ENCODE data around the gene TLR9. TPM values are rescaled to one million over a fixed set of nuclear protein-coding genes. Genes with fewer than 3 reads are reported as not detected.

Gene TLR9
- total RNA-seq, 4 donors from 2014 or later, result 0.14 to 1.5 TPM; not detected in 2

DNA sequence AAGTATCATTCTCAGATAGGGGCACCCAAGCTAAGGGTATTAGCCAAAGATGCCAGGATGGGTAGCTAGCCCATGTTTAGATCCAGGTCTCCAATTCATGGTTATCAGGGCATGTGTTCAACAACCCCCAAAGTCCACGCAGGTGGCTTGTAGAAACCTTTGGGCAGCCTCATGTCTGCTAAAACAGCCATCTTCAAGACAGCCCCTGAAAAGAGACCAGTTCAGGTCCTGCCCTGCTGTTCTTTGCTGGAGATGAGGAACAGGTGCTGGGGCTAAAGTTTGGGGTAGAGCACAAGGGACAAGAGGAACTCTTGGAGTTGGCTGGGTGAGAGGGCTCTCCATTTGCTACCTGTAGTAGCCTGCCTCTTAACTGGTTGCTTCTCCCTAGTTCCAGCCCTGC is 24.7 kb upstream of the TLR9 start:
- no peaks in the 10 kb centered on the region for H3K36me3 ChIP-seq
- no peaks in the 10 kb centered on the region for H3K27me3 ChIP-seq
- H3K4me3 ChIP-seq, result no peak overlapping the region
- no peaks in the 10 kb centered on the region for H3K9me3 ChIP-seq
- no peak for DNase-seq
- H3K27ac ChIP-seq, result no peak overlapping the region
- intact Hi-C loops (cut with DNase I; ENCODE audit: low total_unique reads), result no loop called here
- H3K4me1 ChIP-seq, result no peaks in the 10 kb centered on the region
- TF ChIP-seq, protein P1, sequence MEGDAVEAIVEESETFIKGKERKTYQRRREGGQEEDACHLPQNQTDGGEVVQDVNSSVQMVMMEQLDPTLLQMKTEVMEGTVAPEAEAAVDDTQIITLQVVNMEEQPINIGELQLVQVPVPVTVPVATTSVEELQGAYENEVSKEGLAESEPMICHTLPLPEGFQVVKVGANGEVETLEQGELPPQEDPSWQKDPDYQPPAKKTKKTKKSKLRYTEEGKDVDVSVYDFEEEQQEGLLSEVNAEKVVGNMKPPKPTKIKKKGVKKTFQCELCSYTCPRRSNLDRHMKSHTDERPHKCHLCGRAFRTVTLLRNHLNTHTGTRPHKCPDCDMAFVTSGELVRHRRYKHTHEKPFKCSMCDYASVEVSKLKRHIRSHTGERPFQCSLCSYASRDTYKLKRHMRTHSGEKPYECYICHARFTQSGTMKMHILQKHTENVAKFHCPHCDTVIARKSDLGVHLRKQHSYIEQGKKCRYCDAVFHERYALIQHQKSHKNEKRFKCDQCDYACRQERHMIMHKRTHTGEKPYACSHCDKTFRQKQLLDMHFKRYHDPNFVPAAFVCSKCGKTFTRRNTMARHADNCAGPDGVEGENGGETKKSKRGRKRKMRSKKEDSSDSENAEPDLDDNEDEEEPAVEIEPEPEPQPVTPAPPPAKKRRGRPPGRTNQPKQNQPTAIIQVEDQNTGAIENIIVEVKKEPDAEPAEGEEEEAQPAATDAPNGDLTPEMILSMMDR (IDR thresholded peaks at IDR 0.05), result no peak
- TF ChIP-seq POLR2A (IDR thresholded peaks at IDR 0.05), result no peak

DNA sequence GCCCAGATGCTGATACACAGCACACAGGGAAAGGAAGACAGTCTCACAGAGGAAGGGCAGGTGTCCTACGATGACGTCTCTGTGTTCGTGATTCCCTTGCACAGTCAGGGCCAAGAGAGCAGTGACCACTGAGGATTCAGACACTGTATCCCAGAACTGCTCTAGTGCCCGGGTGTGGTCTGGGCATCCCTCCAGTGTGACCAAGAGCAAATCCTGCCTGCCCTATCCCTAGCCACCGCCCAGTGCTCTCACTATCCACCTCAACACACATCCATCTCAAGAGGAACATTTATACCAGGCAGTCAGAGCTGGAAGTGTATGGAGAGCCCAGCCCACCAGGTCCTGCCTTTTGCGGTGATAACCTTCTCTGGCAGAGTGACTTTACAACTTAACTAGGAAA is 24.2 kb upstream of the TLR9 start:
- Histone ChIP-seq H3K36me3 (no peaks in the 10 kb centered on the region), H3K4me3 (no peak overlapping the region), H3K27ac (no peak overlapping the region), H3K9me3 (no peaks in the 10 kb centered on the region), H3K27me3 (no peaks in the 10 kb centered on the region), H3K4me1 (no peaks in the 10 kb centered on the region)
- intact Hi-C loops (cut with DNase I; ENCODE audit: low total_unique reads), result no loop called here
- TF ChIP-seq, protein P1 (IDR thresholded peaks at IDR 0.05), result no peak
- TF ChIP-seq POLR2A (IDR thresholded peaks at IDR 0.05), result no peak
- DNase-seq, result no peak

DNA sequence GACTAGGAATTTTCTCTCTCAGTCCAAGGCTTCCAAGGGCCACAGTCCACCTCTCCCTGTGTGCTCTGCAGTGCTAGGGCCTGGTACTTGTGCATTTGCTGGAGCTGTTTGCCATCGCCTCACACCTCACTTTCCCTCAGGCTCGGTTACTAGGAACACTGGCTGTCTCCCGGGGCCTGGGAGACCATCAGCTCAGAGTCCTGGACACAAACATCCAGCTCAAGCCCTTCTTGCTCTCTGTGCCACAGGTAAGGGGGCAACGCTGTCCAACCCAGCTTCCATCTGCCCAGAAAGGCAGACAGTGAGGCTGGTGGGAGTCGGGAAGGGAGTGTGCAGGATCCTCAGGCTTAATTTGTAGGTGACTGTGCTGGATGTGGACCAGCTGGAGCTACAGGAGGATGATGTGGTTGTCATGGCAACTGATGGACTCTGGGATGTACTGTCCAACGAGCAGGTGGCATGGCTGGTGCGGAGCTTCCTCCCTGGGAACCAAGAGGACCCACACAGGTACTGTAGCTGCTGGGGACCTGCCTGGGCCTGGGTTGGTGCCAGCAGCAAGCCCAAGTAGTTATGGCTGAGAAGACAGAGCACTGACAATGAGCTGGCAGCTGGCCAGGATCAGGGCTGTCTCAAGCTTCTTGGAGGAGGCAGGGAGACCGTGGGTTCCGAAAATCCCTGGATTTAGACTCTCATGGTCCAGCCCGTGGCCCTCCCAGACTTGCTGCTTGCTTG is 23.5 kb upstream of the TLR9 start:
- TF ChIP-seq, protein P1 (IDR thresholded peaks at IDR 0.05), result no peak
- no peak for TF ChIP-seq POLR2A (IDR thresholded peaks at IDR 0.05)
- intact Hi-C loops (cut with DNase I; ENCODE audit: low total_unique reads), result no loop called here
- no peak overlapping the region for H3K4me3 ChIP-seq
- H3K9me3 ChIP-seq, result no peaks in the 10 kb centered on the region
- no peak overlapping the region for H3K27ac ChIP-seq
- no peaks in the 10 kb centered on the region for H3K4me1 ChIP-seq
- H3K36me3 ChIP-seq, result no peaks in the 10 kb centered on the region
- H3K27me3 ChIP-seq, result no peaks in the 10 kb centered on the region
- peak in 1 of 2 donors; percentile 55 for DNase-seq

DNA sequence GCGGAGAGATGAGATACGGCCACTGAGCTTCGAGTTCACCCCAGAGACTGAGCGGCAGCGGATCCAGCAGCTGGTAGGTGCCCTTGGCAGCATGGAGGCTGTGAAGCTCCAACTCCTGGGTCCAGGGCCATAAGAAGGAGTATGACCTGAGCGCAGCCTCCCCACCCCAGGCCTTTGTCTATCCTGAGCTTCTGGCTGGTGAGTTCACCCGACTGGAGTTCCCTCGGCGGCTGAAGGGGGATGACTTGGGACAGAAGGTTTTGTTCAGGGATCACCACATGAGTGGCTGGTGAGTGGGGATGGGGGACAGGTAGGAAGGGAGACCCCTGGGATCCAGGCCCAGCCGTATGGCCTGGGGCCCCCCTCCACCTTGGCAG is 22.7 kb upstream of the TLR9 start:
- intact Hi-C loops (cut with DNase I; ENCODE audit: low total_unique reads), result no loop called here
- Histone ChIP-seq H3K9me3 (no peaks in the 10 kb centered on the region), H3K4me3 (no peak overlapping the region), H3K27me3 (no peaks in the 10 kb centered on the region), H3K36me3 (no peaks in the 10 kb centered on the region), H3K27ac (no peak overlapping the region), H3K4me1 (no peaks in the 10 kb centered on the region)
- no peak for DNase-seq
- TF ChIP-seq, protein P1 (IDR thresholded peaks at IDR 0.05), result no peak
- TF ChIP-seq POLR2A (IDR thresholded peaks at IDR 0.05), result no peak

DNA sequence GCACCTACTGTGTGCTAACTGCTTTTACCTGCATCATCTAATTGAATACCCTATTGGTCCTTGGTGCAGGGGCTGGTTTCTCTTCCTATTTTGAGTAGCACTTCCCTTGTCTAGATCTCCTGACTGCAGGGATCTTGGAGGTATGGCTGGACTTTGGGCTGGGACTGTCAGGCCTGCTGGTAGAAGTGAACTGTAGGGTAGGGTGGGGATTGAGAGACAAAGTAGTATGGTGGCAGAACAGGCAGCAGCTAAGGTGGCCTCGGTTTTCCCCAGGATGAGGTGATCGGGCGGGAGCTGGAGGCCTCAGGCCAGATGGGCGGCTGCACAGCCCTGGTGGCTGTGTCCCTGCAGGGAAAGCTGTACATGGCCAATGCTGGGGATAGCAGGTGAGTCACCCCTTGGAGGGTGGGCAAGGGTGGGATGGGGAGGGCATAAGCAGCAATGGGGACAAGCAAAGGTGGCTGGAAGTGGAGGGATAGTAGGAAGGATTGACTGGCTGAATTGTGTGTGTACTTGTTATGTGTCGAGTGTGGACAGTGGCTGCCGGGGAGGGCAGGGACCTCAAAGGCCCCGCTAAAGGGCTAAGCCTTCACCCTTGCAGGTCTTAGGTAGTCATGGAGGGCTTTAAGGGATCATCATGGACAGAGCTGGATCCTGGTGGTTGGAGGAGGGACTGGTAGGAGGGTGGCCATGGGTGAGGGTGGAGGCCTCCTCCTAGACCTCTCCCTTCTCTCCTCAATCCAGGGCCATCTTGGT is 22.1 kb upstream of the TLR9 start:
- no peak for TF ChIP-seq POLR2A (IDR thresholded peaks at IDR 0.05)
- TF ChIP-seq, protein P1 (IDR thresholded peaks at IDR 0.05), result no peak
- intact Hi-C loops (cut with DNase I; ENCODE audit: low total_unique reads), result no loop called here

More for the DNA sequence above, 22.1 kb upstream of the TLR9 start:
- no peak overlapping the region for H3K27ac ChIP-seq
- DNase-seq, result no peak
- no peaks in the 10 kb centered on the region for H3K36me3 ChIP-seq
- H3K4me1 ChIP-seq, result no peaks in the 10 kb centered on the region
- H3K9me3 ChIP-seq, result no peaks in the 10 kb centered on the region
- no peaks in the 10 kb centered on the region for H3K27me3 ChIP-seq
- no peak overlapping the region for H3K4me3 ChIP-seq

All from uterus (tissue), 4 donors.